Mesothelial cell of epicardium (in vitro differentiated cells): ENCODE measurements around the gene PWWP2A. TPM values are rescaled to one million over a fixed set of nuclear protein-coding genes. Genes with fewer than 3 reads are reported as not detected.

Source experiments
- DNase-seq, 2 experiments: peaks; one replicate each; pipeline ENCODE4 v3.0.0; 2021; ENCODE audit warnings: low spot score in 2 of 2; ENCODE audit not compliant: unreplicated experiment in 2 of 2
- H3K27ac Mint-ChIP-seq: 2 replicates; pipeline ENCODE4 v1.8.0; 2021; ENCODE audit warnings: mixed read lengths
- H3K27me3 Mint-ChIP-seq: 2 replicates; pipeline ENCODE4 v1.8.0; 2021; ENCODE audit warnings: low read depth, mixed read lengths
- H3K36me3 Mint-ChIP-seq: 2 replicates; pipeline ENCODE4 v1.8.0; 2021; ENCODE audit warnings: mixed read lengths
- H3K4me1 Mint-ChIP-seq: 2 replicates; pipeline ENCODE4 v1.8.0; 2021; ENCODE audit warnings: mixed read lengths
- H3K4me3 Mint-ChIP-seq: 2 replicates; pipeline ENCODE4 v1.8.0; 2021; ENCODE audit warnings: mild to moderate bottlenecking, moderate library complexity, mixed read lengths
- H3K9me3 Mint-ChIP-seq: 2 replicates; pipeline ENCODE4 v1.8.0; 2021; ENCODE audit warnings: mixed read lengths
- total RNA-seq: library from RNA; stranded (reverse); gene quantifications from 3 replicates; pipeline ENCODE4 v1.2.1, GENCODE V29; 2021
- TF ChIP-seq, protein P1 (sequence below): fragments of 200-600 bp; sonication (generic); IDR thresholded peaks from one replicate; pipeline ENCODE4 v1.5.0; 2021; ENCODE audit warnings: antibody characterized with exemption; ENCODE audit not compliant: unreplicated experiment

PWWP2A gene
- total RNA-seq, 1 donor from 2014 or later = 32.5 TPM

DNA sequence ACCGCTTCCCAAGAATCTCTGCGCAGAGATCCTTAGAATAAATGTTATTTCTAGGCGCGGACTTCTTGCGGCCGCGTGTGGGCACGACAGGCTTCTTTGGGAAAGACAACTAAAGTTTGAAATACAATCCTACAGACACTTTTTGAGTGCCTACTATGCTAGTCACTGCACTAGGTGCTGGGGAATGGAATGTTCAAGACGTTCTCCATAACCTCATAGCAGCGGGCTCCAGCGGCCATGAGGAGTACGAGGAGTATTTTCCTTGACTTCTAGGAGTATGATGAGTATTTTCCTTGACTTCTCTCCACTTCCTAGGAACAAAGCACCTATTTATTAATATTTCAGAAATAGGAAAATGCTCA is 636 bp upstream of the PWWP2A start:
- Mint-ChIP-seq H3K9me3 (no peaks in the 10 kb centered on the region), H3K27me3 (peaks cover 7% of the 10 kb centered on the region), H3K27ac (peak overlapping the region; percentile 99), H3K4me1 (peaks cover 6% of the 10 kb centered on the region), H3K36me3 (peaks cover 3% of the 10 kb centered on the region), H3K4me3 (peak overlapping the region; percentile 92)
- TF ChIP-seq, protein P1, sequence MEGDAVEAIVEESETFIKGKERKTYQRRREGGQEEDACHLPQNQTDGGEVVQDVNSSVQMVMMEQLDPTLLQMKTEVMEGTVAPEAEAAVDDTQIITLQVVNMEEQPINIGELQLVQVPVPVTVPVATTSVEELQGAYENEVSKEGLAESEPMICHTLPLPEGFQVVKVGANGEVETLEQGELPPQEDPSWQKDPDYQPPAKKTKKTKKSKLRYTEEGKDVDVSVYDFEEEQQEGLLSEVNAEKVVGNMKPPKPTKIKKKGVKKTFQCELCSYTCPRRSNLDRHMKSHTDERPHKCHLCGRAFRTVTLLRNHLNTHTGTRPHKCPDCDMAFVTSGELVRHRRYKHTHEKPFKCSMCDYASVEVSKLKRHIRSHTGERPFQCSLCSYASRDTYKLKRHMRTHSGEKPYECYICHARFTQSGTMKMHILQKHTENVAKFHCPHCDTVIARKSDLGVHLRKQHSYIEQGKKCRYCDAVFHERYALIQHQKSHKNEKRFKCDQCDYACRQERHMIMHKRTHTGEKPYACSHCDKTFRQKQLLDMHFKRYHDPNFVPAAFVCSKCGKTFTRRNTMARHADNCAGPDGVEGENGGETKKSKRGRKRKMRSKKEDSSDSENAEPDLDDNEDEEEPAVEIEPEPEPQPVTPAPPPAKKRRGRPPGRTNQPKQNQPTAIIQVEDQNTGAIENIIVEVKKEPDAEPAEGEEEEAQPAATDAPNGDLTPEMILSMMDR = no peak
- no peak for DNase-seq

DNA sequence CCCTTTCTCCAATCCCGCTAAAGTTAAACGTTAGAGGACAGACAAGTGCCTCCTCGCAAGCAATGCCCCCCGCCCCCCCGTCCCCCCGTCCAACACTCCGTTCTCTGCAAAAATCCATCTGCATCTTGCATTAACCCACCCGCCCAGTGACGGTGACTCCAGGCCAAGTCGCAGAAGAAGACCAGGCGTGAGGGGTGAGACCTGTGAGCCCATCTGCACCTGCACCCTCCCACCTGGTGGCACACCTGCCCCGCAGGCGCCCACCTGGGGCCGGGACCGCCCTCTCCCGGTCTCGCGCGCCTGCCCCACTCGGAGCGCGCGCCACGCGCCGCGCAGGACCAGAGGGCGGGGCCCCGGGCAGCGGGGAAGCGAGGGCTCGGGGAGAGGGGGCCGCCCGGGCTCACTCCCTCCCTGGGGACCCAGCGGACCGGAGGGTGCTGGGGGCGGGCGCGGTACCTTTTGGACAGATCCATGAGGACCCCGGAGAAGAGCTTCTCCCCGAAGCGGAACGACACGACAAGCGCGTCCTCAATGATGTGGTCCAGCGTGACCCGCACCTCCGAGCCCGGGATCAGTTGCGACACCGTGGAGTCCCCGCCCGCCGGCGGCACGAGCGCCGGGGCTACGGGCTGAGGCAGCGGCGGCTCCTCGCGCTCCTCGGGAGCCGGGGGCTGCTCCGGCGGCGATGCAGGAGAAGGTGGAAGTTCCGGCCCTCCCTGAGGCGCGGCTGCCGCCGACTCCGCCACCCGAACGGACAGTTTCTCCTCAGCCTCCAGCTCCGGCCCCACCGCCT is 705 bp downstream of the PWWP2A start:
- peaks cover 7% of the 10 kb centered on the region for H3K27me3 Mint-ChIP-seq
- peaks cover 4% of the 10 kb centered on the region for H3K36me3 Mint-ChIP-seq
- peak overlapping the region; percentile 92 for H3K4me3 Mint-ChIP-seq
- H3K27ac Mint-ChIP-seq = peak overlapping the region; percentile 85
- H3K4me1 Mint-ChIP-seq = peaks cover 6% of the 10 kb centered on the region
- peak in 1 of 2 experiments; percentile 29 for DNase-seq
- H3K9me3 Mint-ChIP-seq = no peaks in the 10 kb centered on the region
- TF ChIP-seq, protein P1 = no peak

GRCh38 chr5:160116991-160117390 is 2.3 kb downstream of the PWWP2A start:
- TF ChIP-seq, protein P1 = no peak
- Mint-ChIP-seq H3K4me1 (peaks cover 6% of the 10 kb centered on the region), H3K4me3 (peak overlapping the region; percentile 92), H3K27me3 (no peaks in the 10 kb centered on the region), H3K27ac (no peak overlapping the region), H3K9me3 (no peaks in the 10 kb centered on the region), H3K36me3 (peaks cover 15% of the 10 kb centered on the region)
- DNase-seq = no peak

DNA sequence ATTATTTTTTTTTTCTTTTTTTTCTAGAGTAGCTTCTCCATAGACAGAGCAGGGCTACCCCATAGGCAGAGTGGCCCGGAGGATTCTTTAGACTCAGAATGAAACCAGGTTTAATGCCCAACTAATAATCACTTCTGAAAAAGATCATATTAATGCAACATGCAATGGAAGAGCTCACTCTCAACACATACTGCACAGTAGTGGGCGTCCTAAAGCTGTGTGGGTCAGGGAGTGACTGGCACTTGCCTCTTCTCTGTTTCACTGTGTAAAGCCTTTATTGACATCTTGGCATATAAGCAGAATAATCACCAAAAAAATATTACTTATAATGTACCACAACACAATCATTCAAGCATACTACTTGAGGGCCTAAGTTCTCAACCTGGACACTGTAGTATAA is 11.1 kb downstream of the PWWP2A start:
- Mint-ChIP-seq H3K4me3 (no peak overlapping the region), H3K36me3 (peaks cover 26% of the 10 kb centered on the region), H3K9me3 (no peaks in the 10 kb centered on the region), H3K27me3 (no peaks in the 10 kb centered on the region), H3K4me1 (peaks cover 8% of the 10 kb centered on the region), H3K27ac (no peak overlapping the region)
- no peak for DNase-seq
- TF ChIP-seq, protein P1 = no peak

GRCh38 chr5:160105686-160106360 is 13.4 kb downstream of the PWWP2A start:
- Mint-ChIP-seq H3K27ac (no peak overlapping the region), H3K4me3 (no peak overlapping the region), H3K27me3 (no peaks in the 10 kb centered on the region), H3K36me3 (peaks cover 16% of the 10 kb centered on the region), H3K4me1 (peaks cover 8% of the 10 kb centered on the region), H3K9me3 (no peaks in the 10 kb centered on the region)
- TF ChIP-seq, protein P1 = no peak
- DNase-seq = no peak
